ENCODE results near the gene AFF3.
"Not testable (repeated sequence)": the region's sequence is repeated elsewhere in the genome, so short reads cannot be mapped to it uniquely, and the experiment has no call there.

The AFF3 gene

DNA sequence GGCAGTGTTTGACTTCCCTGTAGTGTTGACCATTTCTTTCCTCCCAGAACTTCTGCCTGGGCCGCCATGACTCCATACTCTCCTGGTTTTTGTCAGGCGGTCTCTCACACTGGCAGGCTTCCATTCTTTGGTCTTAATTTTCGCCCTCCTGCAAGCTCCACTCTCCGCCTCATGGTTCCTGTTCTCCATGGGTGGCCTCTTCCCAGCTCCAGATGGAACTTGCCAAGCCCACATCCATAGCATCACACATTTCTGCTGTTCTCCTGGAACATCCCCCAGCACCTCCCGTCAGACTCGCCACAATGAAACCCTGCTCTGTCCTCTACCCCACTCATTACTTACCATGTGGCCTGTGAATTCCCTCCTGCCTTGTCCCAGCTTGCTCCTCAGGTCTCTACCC, 896 bp upstream of the AFF3 start:
- no peak for DNase-seq

DNA sequence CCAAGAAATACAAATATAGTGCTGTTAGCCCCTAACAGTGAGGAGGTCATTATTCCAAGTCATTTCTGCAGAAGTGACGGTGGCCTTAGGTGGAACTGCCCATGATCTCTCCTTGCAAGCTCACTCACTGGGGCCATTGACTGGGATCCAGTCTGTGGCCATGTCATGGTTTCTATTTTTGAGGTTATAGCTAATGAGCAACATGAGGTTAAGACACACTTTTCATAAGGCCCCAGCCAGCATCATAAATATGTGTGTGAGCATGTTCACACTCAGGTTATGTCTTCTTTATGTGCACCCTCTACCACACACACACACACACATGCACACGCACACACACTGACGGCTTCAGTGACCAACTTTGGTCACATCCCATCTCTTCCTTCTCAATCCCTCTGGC, 484 bp downstream of the AFF3 start:
- no peak for DNase-seq

DNA sequence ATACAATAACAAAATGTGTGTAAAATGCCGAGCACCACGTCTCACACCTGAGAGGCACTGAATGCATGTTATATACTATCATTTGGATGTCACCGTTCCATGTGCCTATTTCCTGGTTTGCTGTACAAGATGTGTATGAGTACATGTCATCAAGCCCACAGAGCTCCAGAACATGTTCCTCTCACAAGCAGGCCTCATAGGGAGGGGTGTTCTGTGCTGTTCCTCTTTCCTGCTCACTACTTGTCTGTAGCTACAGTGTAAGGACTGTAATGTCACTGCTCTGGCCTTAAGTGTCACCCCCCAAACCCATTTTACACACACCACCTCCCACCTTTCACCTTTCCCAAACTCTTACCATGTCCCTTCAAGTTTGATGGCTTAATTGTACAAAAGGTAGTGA, 1.8 kb downstream of the AFF3 start:
- no peak for DNase-seq

DNA sequence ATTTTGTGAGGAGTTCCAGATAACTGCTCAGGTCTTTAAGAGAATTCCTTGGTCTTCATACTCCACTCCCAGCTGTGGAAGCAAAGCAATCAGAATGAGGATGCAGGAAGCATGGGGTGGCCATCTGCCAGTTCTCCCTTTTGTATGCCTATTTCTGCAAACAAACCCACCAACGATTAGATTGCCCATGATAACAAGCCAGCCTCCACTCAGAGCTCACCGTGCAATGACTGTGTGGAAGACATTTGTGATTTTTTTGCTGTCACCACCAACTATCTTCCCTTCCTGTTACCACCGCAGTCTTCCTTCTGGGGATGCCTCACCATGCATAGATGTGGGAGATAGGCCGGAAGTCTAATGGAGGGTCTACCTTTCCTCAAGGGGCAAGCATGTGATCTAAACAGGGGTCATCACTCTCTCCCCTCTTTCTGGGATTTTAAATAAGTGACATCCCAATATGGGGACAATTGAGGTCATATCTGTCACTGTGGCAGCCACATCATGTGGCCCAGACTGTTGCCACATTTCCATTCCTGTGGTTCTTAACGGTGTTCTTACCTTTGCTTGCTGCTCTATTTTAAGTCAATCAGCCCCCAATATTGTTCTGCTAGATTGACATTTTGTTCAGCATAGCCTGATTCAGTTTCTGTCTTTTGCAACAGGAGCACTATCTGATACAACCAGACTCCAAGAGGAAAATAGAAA, 4.4 kb downstream of the AFF3 start:
- DNase-seq, result no peak

DNA sequence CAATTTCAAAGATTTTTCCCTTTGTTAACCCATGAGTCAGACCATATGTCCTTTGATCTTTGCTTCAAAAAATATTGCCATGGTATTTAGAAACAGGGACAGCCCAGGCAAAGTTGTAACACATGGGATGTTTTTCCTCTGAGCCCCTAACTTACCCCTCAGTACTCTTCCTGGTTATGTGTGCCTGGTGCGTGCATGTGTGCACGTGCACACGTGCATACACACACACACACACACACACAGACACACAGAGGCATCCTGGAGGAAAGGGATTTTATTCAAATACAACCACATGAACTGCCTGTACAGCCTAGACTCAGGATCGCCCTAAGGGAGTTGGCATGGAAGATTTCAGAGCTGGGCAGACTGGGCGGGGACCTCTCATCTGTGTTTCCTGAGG, 5.1 kb downstream of the AFF3 start:
- no peak for DNase-seq

DNA sequence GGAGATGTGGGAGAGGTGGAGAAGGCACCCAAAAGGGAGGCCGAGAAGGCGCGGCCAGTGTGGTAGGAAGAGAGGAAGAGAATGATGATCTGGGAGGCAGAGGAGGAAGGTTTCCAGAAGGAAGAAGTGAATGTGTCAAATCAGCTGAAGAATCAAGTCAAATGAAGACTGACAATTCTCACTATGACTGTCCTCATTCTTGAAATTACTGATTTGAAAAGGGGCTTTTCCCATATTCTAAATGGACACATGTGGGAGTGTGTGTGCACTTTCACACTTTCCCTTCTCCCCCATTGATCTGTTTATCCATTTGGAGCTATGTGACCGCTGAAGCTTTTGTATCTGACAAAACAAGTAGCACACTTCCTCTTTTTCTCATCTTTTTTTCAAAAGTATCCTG, 6.1 kb downstream of the AFF3 start:
- DNase-seq, result no peak

DNA sequence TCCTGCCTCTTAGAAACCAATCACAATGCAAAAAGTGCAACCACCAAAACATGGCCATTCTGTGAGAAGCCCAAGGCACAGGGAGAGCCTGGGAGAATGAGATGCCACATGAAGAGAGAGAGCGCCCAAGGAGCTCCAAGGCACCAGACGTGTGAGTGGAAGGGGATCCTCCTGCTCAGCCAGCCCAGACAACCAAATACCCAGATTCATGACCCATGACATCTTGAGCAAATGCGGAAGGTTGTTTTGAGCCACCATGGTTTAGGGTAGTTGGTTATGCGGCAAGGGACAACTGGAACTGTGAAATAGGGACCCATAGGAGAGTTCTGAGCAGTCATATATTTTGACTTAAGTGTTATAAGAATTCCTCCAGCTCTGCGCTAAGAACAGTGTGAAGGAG, 7.0 kb downstream of the AFF3 start:
- no peak for DNase-seq

DNA sequence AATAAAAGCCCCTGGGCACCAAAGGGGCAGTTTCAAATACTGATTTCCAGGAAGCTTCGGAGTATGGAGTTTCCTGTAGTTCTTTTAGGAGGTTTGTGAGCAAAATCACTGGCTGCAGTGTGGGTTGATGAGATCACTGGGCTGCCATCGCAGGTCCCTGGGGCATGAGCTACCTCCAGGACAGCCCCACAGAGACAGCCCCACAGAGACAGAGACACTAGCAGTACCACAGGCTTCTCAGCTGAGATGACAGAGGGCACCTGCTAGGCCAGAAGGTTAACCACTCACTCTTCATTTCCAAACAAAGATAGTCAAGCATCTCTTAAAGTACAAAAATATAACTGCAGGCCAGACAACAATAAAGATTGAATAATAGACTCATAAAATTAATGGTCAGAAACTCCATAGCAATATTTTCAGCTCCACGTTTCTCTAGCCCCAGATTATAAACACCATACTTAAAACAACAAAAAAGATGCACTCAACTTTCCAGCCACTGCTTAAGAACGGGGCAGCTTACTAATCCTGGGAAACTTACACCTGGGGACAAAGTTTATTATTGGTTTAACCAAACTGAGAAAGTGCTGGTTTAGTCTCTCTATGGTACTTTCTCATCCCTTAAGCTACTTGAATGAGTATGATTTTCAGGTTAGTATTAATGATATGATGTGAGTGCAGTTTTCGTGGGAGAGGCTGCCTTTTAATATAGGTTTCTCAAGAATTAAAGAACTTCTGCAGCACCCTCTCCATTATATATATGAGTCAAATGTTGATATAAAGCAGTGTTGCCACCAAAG, 11.6 kb downstream of the AFF3 start:
- DNase-seq, result no peak

DNA sequence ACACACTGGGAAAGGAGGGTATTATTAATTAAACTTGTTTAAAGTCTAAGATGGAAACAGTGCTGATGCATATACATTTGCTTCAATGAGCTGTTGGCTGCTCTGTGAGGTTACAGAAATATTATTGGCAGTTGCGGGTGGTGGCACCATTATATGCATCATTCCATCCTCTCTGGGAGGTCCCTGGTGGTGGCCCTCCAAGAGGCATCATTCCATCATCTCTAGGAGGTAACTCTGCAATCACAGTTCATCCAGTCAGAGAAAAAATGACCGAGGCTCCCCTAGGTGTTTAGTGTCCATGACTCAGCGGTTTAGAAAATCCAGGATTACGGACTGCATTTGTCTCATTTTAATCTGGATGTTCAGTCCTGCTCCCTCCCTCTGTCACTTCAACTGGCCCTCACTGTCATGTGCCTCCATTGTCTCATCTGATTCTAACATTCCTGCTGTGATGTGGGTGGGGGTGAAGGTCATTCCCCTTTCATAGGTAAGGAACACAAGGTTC, 15.4 kb downstream of the AFF3 start:
- DNase-seq, result no peak

DNA sequence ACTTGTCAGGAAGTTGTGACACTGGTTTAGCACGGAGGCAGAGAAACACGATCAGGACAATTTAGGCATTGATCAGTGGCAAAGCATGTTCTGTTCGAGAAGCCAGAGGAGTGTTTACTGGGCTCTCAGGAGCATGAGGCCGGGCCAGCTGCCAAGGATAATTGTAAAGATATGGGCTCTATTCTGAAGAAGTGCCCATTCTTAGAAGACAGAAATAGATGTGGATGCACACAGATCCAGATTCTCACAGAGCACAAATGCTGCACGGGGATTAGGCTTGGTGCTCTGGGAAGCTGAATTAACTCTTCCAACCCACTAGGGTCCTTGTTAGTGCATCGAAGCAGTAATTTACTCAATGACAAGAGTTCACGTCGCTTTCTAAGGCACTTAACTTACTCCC, 16.2 kb downstream of the AFF3 start:
- peak in 1 of 2 experiments; percentile 54 for DNase-seq

DNA sequence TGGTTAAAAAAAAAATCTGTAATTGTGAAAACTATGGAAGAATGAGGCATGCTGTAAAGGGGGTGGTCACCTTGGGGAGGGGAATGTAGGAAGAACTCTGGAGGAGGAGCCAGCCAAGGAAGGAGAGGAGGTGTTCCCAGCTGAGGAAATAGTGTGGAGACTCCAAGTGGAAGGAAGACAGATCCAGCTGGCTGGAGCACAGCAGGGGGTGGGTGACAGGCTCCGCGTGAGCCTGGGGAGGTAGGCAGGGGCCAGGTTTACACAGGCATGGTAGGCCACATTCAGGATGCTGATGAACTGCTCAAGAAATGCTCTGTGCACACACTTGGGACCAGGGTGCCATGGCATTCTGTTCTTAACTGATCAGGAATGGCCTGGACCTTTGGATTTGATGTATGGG, 16.8 kb downstream of the AFF3 start:
- no peak for DNase-seq

DNA sequence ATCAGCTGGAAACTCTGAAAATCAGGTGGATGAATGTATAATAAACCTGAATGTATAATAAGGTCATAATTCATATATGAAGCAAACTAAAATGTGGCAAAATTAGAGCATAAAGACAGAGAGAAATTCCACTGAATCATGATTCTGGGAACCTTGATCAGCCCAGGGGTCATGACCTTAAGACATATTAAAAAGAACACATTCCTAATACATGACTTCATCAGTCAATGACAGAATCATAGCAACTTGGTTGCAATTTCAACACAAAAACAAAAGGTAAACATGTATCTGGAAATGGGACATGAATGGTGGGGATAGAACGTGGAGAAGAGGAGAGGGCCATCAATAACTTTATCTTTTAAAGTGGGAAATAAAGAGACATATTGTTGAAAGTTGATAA, 17.6 kb downstream of the AFF3 start:
- DNase-seq, result no peak

DNA sequence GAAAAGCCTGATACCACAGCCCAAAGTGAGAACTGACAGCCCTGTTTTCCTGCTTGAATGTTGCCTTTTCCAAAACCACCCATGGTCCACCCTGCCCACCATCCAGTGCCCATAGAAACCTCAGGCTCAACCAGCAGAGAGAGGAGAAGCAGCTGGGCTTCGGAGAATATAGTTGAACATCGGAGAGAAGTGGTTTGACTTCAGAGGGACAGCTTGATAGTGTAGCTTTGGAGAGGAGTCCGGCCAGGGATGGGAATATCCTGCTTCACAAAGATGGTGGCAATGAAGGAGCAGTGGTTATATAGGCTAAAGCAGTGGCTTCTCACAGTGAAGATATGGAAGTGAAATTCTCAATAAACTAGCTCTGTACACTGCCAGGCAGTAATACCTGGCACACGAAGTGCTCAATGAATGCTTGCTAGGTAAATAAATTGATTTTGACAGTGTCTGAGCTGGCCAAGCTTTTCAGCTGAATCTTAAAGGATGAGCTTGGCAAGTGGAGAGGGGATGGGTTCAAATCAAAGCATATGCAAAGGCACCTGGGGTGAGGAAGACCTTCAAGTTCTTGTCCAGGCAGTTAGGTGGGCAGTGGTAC, 21.2 kb downstream of the AFF3 start:
- DNase-seq, result no peak

DNA sequence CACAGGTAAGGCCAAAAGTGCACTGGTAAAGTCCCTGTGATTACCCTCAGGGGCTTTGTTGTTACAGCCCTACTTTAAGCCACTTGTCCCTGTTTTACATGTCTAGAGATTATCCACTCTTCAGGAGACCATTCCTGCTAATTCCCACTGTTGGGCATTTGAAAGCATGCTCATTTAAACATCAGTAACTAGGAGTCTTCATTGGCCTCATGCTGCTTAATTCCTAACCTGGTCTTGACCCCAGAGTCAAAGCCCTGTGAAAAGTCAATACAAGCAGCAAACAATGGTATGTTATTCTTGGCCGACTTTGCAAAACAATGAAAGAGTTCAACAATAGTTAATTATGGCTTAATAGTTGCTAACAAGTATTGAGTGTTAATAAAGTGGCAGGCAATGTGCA, 23.2 kb downstream of the AFF3 start:
- no peak for DNase-seq

DNA sequence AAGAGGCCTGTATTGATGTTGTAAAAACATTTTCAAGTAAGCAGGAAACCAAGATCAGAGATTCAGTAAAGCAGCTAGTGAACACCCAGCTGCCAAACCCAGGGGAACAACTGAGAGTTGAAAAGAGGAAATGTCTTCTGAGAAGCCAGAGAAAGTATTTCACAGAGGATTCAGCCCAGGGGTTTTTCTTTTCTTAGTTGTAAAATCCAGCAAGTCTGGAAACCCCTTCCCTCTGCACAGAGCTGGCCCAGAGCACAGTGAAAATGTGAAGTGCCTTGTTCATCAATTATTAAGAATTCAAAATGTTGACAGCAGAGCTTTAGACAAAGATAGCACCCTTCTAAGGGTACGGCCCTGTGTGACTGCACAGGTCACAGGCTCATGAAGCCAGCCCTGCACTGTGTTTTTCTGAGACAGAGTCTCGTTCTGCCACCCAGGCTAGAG, 28.4 kb downstream of the AFF3 start:
- DNase-seq, result no peak

DNA sequence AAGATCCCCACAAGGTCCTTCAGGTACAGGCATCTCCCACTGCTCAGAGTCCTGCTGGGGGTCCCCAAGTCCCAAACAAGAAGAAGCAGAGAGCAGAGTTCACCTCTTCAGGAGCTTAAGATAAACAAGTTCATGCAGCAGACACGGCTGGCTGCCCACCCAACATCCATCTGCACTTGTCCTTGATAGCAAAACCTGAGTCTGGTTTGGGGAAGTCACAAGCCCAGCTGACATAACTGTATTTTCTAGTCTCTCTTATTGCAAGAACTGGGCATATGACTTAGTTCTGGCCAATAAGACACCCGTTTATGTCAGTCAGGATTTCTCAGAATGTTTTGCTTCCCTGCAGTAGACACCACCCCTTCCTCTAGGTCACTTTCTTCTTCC, 31.8 kb downstream of the AFF3 start:
- no peak for DNase-seq

DNA sequence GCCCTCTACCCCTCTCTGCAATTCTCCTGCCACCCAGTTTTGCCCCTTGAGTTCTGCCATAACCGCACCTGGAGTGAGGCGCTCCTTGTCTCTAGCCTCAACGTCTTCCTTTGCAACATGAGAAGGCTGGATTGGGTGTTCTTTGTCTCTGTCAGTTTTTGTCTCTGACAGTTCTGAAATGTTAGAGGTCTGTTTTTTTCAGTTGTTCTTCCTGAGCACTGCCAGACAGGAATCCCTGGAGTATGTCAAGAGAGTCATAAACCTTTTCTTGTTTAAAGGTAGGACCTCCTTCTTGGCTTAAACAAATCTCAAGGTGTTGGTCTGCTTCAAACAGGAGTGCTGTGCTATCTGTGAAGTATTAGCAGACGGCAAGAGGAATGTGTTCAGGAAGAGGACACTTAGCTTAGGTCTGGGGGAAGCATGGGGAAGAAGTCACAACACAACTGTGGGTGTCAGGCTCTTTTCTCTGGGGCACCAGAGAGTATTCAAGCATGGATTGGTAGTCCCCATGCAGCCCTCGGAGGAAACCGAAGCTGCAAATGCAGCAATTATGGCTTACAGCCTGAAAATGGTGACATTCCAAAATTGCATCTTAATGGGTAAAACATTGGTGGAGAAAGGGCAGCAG, 32.3 kb downstream of the AFF3 start:
- no peak for DNase-seq

DNA sequence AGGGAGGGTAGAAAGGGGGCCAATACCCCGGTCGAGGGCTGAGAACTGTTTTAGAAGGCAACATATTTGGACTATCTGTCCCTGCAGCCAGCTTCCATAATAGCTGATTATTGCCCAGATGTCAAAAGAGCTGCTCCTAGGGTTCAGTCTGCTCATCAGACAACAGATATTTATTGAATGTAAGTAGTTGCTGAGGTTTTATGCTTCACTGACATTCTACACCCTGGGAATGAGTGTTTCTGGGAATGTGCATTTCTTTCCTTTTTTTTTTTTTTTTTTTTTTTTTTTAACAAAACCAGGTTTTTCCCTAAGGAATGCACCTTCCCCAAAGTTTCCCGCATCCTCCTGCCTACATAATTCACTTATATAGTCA, 33.8 kb downstream of the AFF3 start:
- DNase-seq, result not testable (repeated sequence)

DNA sequence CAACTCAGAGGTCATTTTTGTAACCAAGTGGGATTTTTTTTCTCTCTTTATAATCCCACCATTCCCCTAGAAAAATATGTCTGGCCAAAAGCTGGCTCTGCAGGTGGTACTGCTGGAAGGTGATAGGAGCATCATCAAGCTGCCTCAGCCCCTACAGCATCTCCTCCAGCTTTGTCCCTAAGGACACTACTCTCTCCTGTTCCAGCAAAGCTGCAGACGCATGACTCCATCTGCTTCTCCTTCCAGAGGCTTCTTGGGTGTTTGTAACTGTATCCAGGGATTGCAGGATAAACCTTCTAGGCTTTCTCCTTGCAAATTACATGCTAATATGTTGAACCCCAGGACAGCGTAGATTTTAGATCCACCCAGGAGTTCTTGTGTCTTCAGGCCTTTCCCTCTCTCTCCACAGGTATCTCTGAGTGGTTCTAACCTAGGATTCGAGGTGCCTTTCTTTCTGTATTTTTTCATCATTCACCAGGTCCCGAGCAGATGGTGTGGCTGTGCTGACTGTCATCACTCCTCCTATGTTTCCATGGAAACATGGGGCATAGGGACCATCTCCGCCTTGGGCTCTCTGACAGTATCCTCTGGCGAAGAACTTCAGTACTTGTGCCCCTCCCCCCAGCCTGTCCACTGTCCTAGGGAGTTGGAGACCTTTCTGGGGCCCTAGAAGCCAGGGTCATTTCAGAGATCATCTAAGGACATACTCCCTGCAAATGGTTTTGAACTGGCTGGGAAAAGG, 34.3 kb downstream of the AFF3 start:
- DNase-seq, result no peak

DNA sequence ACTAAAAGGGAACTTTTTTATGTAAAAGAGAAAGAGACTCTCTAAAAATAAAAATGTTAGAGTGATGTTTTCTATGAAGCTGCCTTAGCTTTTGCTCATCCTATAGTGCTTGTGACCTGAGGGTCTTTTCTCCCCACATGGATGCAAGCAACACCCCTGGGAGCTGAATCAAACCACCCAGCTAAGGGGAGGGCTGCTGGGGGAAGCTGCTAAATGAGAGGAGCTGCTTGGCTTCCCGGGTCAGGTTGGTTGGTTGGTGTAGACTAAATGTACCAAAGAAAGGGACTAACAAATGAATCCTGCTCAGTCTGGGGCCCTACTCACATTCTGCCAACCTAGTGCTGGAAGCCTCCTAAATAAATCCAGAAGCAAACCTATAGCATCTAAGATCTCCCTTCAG, 35.0 kb downstream of the AFF3 start:
- DNase-seq, result no peak

DNA sequence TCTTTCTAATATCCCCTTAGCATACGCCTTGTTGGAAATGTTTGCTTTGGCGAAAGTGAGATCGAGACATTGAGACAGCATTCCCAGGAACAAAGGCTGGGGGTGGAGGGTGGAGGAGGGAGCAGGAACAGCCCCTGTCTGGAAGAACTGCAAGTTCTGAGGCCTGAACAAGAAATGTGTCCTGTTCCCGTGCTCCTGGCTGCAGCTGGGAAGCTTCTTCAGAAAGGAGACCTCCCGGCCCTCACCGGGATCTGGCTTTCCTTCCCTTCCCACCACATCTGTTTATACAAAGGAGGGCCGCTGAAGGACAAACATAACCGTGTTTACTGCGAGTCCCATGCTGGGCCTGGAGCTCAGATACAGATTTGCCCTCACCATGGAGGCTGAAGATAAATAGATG, 35.9 kb downstream of the AFF3 start:
- no peak for DNase-seq

DNA sequence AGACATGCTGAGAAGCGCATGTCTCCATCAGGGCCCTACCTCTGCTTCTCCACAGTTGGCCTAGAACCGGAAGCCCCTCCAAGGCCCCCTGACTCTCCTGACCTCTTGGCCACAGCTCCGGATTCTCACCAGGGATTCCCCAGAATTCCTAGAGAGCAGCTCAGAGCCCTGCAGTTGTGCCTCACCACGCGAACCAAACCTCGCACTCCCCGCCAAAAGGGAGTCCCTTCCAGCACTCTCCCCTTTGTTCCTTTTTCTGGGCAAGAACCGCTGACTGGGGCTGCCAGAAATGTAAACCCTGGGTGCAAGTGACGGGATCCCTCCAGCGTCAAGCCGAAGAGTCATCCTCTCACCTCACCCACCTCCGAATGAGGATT, 36.7 kb downstream of the AFF3 start:
- no peak for DNase-seq

Measured in NCI-H187 (cell line).